ENCODE measurements around the gene ARMC2.

Gene ARMC2

DNA sequence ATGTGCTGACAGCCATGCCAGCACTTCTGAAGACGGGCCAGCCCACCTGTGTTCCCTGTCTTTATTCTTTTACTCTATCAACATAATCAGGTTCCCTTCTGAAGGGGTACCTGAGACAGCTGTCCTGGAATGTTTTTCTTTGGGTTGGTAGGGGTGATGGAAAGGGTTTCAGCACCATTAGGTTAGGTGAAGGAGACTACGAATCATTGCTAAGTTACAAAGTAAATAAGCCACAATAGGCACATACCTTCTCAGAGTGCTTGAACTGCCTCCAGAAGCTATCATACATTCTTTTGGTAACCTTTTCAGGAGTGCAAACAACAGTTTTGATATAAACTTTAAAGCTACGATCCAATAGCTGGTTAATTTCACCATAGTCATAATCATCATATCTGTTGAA is 140.1 kb downstream of the ARMC2 start:
- DNase-seq (ENCODE audit: low read depth), result no peak

GRCh38 chr6:108988765-108989164 is 140.5 kb downstream of the ARMC2 start:
- no peak for DNase-seq (ENCODE audit: low read depth)

DNA sequence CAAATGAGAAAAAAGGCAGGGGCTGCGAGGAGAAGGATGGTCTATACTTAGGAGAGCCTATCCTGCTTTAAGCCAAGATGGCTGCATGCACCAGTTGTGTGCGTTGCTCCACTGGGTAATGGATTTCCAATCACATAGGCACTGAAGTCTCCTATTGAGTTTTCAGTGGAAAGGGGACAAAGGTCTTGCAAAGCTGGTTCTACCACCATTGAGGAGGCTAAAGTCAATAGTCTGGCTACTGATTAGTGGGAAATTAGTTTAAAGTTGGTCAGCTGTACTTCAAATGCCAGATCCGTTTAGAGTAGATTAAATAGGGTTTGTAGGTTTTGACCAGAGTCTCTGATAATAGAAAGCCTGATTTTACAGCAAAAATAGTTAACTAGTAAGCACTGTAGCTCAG is 141.5 kb downstream of the ARMC2 start:
- DNase-seq (ENCODE audit: low read depth), result no peak

- no peak for DNase-seq (ENCODE audit: low read depth)
Observed at GRCh38 chr6:108993876-108994275, 145.7 kb downstream of the ARMC2 start.

DNA sequence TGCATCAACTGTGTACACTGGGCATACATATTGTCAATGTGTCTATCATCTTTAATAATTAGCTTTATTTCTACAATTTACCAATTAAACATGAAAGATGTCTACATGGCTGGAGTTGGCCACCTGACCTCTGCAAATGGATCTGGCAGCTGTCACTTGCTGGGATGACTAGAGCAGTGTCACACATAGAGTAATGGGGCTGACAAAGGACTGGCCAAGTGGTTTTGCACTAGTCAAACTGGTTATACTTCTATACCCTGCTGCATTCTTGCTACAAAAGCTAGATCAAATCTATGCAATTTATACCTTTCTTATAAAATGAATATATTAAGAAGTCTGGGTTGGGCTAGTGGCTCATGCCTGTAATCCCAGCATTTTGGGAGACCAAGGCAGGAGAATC is 147.1 kb downstream of the ARMC2 start:
- DNase-seq (ENCODE audit: low read depth), result no peak

DNA sequence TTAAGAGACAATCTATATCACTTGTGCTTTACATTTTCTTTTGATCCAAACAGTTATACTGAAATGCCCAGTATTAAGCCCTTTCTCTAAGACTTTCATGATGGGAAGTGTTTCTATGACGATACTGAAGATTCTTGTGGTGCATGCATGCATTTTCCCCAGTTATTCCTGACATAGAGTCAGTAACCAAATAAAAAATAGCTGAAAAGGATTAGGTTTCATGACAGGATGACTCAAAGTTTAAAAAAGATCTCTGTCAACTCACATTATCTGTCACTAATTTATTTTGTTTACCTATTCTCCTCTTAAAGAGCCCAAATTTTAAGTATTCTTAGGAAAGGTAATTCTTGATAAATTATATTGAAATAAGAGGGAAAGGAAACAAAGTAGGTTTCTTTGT is 148.0 kb downstream of the ARMC2 start:
- DNase-seq (ENCODE audit: low read depth), result no peak

DNA sequence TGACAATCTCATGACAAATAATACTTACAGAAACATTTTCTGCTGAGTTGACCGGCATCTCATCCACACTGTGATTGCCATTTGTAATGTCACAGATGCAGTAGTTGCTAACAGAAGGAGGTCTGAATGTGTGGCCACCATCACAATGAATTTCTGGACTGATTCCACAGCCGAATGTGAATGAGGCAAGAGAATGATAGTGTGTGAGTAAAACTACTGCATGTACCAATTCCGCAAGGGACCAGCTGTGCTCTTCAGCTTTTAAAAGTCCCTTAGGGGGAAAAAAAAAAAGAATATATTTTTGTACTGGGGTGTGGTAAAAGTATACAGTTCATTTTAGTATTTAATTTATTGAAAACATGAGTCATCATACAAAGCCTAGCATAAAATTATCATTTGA is 150.3 kb downstream of the ARMC2 start:
- DNase-seq (ENCODE audit: low read depth), result no peak

DNA sequence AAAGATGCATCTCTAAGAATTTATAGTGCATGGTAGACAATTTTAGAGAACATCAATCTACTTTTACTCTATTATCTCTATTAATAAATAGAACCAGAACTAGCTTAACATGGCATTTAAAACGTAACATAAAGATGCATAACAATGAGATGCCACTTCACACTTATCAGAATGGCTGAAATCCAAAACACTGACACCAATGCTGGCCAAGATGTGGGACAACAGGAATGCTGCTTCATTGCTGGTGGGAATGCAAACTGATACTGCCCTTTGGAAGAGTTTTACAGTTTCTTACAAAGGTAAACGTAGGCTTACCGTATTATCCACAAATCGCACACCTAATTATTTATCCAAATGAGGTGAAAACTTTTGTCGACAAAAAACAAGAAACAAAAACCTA is 151.2 kb downstream of the ARMC2 start:
- DNase-seq (ENCODE audit: low read depth), result no peak

- no peak for DNase-seq (ENCODE audit: low read depth)
Observed at GRCh38 chr6:109000289-109000688, 152.1 kb downstream of the ARMC2 start.

- DNase-seq (ENCODE audit: low read depth), result no peak
Observed at GRCh38 chr6:109001291-109001894, 153.2 kb downstream of the ARMC2 start.

- peak; percentile 56 for DNase-seq (ENCODE audit: low read depth)
Observed at GRCh38 chr6:109002051-109002697, 154.0 kb downstream of the ARMC2 start.

DNA sequence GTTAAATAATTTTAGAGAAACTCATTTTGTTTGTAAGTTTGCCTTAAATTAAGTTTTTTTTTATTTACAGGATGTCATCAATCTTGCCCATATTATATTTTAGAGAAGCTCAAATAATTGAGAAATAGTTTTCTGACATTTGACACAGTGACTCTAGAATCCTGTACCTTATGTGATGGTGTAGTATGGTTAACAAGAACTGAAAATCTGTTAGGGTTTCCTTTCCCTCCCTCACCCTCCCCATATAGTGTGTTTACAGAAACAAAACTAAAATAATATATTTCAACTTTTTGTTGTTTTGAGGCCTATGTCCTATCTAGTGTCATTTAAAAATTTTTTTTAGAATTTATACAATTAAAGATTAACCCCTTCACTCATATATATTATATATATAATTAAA is 154.7 kb downstream of the ARMC2 start:
- no peak for DNase-seq (ENCODE audit: low read depth)

DNA sequence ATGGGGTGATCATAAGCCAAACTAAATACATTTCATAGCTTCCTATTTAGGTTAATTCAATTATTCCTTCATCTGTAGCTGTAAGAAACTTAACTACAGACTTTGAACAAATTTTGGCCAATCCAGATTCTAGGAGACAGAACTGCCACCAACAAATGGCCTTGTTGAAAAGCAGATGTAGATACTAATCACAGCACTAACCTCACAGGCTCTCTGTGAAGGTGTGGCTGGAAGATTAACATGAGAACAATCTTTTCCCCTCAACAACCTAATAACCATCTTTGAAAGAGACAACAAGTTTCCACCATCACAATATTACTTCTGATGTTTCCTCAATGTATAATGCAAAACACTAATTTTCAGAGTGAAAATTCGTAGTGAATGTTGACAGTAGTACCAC is 158.6 kb downstream of the ARMC2 start:
- DNase-seq (ENCODE audit: low read depth), result no peak

DNA sequence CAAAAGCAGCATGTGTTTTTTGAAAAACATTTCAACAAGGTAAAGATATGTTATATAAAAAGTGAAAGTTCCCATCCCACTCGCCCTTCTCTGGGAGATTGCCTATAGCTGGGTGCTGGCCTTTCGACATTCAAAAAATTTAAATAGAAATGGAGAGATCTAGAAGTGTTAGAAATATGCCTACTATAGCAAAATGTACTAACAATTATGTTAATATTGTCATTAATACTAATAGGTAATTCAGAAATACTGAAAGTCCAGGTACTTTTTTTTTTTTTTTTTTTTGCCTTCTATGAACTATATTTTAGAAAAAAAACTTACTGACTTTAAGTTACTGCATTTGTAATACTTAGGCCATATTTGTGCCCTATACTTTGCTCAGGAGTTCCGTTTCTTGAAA is 159.3 kb downstream of the ARMC2 start:
- no peak for DNase-seq (ENCODE audit: low read depth)

- DNase-seq (ENCODE audit: low read depth), result no peak
Observed at GRCh38 chr6:109008054-109008453, 159.8 kb downstream of the ARMC2 start.

GRCh38 chr6:109008537-109009235 is 160.5 kb downstream of the ARMC2 start:
- no peak for DNase-seq (ENCODE audit: low read depth)

DNA sequence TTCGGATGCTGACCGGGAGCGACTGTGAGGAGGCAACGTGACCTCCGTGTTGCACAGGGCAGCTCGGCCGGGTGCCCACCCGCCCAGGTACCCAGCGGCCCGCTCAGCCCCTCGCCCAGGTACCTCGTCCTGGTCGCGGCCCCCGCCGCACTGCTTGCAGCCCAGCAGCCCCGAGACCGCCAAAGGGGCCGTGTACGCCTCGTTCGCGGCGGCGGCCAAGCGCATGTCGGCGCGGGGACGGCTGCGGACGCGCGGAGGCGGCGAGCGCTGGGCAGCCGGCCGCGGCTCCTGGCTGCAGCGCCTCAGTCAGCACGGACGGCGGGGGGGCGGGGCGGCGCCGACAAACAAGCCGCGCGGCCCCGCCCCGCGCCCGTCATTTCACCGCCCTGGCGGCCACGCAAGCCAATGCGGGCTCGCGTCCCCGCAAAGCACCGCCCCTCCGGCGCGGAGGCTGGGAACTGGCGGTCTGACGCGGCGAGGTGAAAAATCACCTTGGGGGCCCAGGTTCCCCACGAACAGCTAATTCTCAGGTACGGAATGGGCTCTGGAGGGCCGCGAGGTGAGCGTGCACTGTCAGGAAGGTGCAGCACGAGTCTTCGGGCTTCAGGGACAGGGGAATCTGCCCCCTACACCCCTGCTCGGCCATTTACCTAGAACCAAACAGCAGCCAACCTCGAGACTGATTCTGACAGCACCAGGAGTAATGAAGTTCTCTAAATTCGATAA is 161.2 kb downstream of the ARMC2 start:
- peak; percentile 77 for DNase-seq (ENCODE audit: low read depth)

GRCh38 chr6:109009962-109010704 is 161.9 kb downstream of the ARMC2 start:
- no peak for DNase-seq (ENCODE audit: low read depth)

GRCh38 chr6:109010705-109011102 is 162.5 kb downstream of the ARMC2 start:
- DNase-seq (ENCODE audit: low read depth), result no peak

GRCh38 chr6:109013656-109014305 is 165.6 kb downstream of the ARMC2 start:
- DNase-seq (ENCODE audit: low read depth), result no peak

DNA sequence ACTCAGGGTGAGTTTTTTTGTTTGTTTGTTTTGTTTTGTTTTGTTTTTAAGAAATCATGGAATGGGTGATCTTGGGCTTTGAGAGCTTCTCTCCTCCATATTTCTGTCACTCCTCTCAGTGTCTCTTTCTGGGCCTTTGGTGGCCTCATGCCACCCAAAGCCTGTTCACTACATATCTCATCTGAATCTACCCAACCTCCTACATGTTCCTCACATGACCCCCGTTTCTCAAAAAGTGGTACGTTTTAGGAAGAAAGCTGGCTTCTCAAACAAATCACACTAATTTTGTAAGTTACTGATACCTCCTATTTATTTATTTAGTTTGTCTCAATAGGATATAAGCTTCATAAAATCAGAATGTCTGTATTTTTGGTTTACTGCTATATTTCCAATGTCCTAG is 166.4 kb downstream of the ARMC2 start:
- no peak for DNase-seq (ENCODE audit: low read depth)

- DNase-seq (ENCODE audit: low read depth), result no peak
Observed at GRCh38 chr6:109015176-109015575, 167.0 kb downstream of the ARMC2 start.
